A673 (cell line): ENCODE measurements around the gene CCDC71. TPM values are rescaled to one million over a fixed set of nuclear protein-coding genes. Genes with fewer than 3 reads are reported as not detected.

ENCODE experiments used
- BruUV-seq: library from RNA; stranded (reverse); fragments of 400-500 nt; replicated peaks from 2 replicates; lab custom pipeline; 2021; lab: Mats Ljungman, UMichigan
- CTCF ChIA-PET: fragments of 300-600 bp; sonication (Branson Sonifier 250); formaldehyde crosslinking; loops from one replicate; lab custom pipeline; 2022; ENCODE audit warnings: antibody characterized with exemption; lab: Charles Lee
- POLR2A ChIA-PET: fragments of 300-600 bp; sonication (Branson Sonifier 250); formaldehyde crosslinking; loops from one replicate; lab custom pipeline; 2022; ENCODE audit warnings: antibody characterized with exemption; ENCODE audit not compliant: low non-redundant PET; lab: Charles Lee
- DNase-seq: peaks from one replicate; pipeline ENCODE4 v3.0.0-alpha.2; 2015; ENCODE audit warnings: low spot score
- H3K27ac ChIP-seq: fragments of 200-600 bp; sonication (generic); 2 replicates; pipeline ENCODE4 v1.5.1; 2016; ENCODE audit warnings: mixed run types, low read depth, mild to moderate bottlenecking, mixed read lengths, antibody characterized with exemption, low read length; ENCODE audit not compliant: poor library complexity, severe bottlenecking
- H3K27me3 ChIP-seq: fragments of 200-600 bp; sonication (generic); replicated peaks from 2 replicates; pipeline ENCODE4 v1.6.1; 2017; ENCODE audit warnings: mixed run types, low read depth, mild to moderate bottlenecking, mixed read lengths, antibody characterized with exemption, low read length; ENCODE audit not compliant: insufficient read depth, poor library complexity
- H3K36me3 ChIP-seq: fragments of 200-600 bp; sonication (generic); 2 replicates; pipeline ENCODE4 v1.6.1; 2016; ENCODE audit warnings: mixed run types, mild to moderate bottlenecking, mixed read lengths, antibody characterized with exemption, low read length; ENCODE audit not compliant: insufficient read depth, poor library complexity, severe bottlenecking
- H3K4me1 ChIP-seq: fragments of 200-600 bp; sonication (generic); 2 replicates; pipeline ENCODE4 v1.6.1; 2017; ENCODE audit warnings: mixed run types, mild to moderate bottlenecking, mixed read lengths, antibody characterized with exemption, low read length; ENCODE audit not compliant: insufficient read depth, poor library complexity, severe bottlenecking
- H3K4me3 ChIP-seq: fragments of 200-600 bp; sonication (generic); 2 replicates; pipeline ENCODE4 v1.5.1; 2016; ENCODE audit warnings: low read depth, mixed run types, mild to moderate bottlenecking, mixed read lengths, low read length; ENCODE audit not compliant: poor library complexity, severe bottlenecking
- H3K9me3 ChIP-seq: fragments of 200-600 bp; sonication (generic); 2 replicates; pipeline ENCODE4 v1.6.1; 2016; ENCODE audit warnings: mixed run types, low read depth, mild to moderate bottlenecking, mixed read lengths, antibody characterized with exemption, low read length; ENCODE audit not compliant: poor library complexity, severe bottlenecking
- CTCF ChIP-seq: fragments of 300-800, 200-600 bp; sonication (generic); conservative IDR thresholded peaks from 2 replicates; pipeline ENCODE4 v1.5.1; 2017; ENCODE audit warnings: low read depth, mild to moderate bottlenecking, antibody characterized with exemption, low read length, moderate library complexity, mixed read lengths
- EZH2 ChIP-seq: fragments of 200-600 bp; sonication (generic); IDR thresholded peaks from 2 replicates; pipeline ENCODE4 v1.6.1; 2017; ENCODE audit warnings: borderline replicate concordance, low read depth, mild to moderate bottlenecking, mixed read lengths, antibody characterized with exemption, low read length; ENCODE audit not compliant: poor library complexity, severe bottlenecking
- intact Hi-C: fragments of 100-400 bp; cut with micrococcal nuclease; formaldehyde crosslinking; loops from one replicate; pipeline ENCODE4 v1.10.0; 2022; ENCODE audit not compliant: unreplicated experiment
- total RNA-seq: library from RNA; stranded (reverse); gene quantifications from 2 replicates; pipeline ENCODE4 v1.2.3, GENCODE V29; 2021

The CCDC71 gene
- total RNA-seq, 1 experiment from 2014 or later, result 10.4 TPM

- no peaks in the 10 kb centered on the region for H3K36me3 ChIP-seq
- DNase-seq, result no peak
- H3K9me3 ChIP-seq, result no peaks in the 10 kb centered on the region
- TF ChIP-seq EZH2 (no peak), CTCF (no peak)
- ChIA-PET POLR2A (interaction anchor here (0.5 kb wide), 1 partner anchor 126 kb away, joined by 3 read pairs; no protein-coding TSS in a partner anchor), CTCF (no interaction called here)
- BruUV-seq, result TSS peak; percentile 59
- H3K27ac ChIP-seq, result peak overlapping the region; percentile 78
- H3K4me3 ChIP-seq, result peak overlapping the region; percentile 69
- intact Hi-C loops, result no loop called here
- H3K4me1 ChIP-seq, result no peaks in the 10 kb centered on the region
- H3K27me3 ChIP-seq, result no peaks in the 10 kb centered on the region
These were observed 979 bp downstream of the CCDC71 start for GRCh38 chr3:49164983-49165720.

- Histone ChIP-seq H3K27me3 (no peaks in the 10 kb centered on the region), H3K27ac (no peak overlapping the region), H3K4me1 (no peaks in the 10 kb centered on the region), H3K9me3 (no peaks in the 10 kb centered on the region), H3K4me3 (no peak overlapping the region), H3K36me3 (no peaks in the 10 kb centered on the region)
- no TSS peak for BruUV-seq
- intact Hi-C loops, result no loop called here
- POLR2A ChIA-PET, result no interaction called here
- TF ChIP-seq EZH2 (no peak), CTCF (no peak)
- CTCF ChIA-PET, result no interaction called here
- no peak for DNase-seq
These were observed 2.5 kb downstream of the CCDC71 start for GRCh38 chr3:49163609-49164008.

- H3K36me3 ChIP-seq, result no peaks in the 10 kb centered on the region
- TF ChIP-seq CTCF, result no peak
- TF ChIP-seq EZH2, result no peak
- DNase-seq, result no peak
- H3K4me1 ChIP-seq, result no peaks in the 10 kb centered on the region
- ChIA-PET CTCF (no interaction called here), POLR2A (no interaction called here)
- H3K27ac ChIP-seq, result no peak overlapping the region
- no peaks in the 10 kb centered on the region for H3K9me3 ChIP-seq
- no peaks in the 10 kb centered on the region for H3K27me3 ChIP-seq
- intact Hi-C loops, result no loop called here
- BruUV-seq, result no TSS peak
- no peak overlapping the region for H3K4me3 ChIP-seq
These were observed 3.2 kb downstream of the CCDC71 start for GRCh38 chr3:49162751-49163419.
